ENCODE measurements around the gene TPCN2.

DNA sequence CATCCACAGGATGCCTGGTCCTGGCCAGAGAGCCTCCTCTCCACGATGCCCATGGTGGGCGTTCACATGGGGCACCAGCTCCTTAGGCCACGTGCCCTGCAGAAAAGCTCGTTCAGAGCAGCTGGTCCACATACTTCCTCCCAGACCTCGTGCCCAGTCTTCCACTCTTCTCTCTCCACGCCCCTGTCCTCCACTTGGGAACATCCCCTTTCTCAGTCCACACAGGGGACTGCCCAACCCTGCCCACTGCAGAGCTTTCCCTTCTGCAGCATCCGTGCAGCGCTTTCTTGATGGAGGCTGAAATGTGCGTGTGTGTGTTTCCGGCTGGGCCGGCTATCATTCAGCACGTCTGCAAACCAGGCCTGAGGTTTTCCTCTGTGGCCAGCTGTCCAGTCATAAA is 11.3 kb downstream of the TPCN2 start:
- TF ChIP-seq, protein P1, sequence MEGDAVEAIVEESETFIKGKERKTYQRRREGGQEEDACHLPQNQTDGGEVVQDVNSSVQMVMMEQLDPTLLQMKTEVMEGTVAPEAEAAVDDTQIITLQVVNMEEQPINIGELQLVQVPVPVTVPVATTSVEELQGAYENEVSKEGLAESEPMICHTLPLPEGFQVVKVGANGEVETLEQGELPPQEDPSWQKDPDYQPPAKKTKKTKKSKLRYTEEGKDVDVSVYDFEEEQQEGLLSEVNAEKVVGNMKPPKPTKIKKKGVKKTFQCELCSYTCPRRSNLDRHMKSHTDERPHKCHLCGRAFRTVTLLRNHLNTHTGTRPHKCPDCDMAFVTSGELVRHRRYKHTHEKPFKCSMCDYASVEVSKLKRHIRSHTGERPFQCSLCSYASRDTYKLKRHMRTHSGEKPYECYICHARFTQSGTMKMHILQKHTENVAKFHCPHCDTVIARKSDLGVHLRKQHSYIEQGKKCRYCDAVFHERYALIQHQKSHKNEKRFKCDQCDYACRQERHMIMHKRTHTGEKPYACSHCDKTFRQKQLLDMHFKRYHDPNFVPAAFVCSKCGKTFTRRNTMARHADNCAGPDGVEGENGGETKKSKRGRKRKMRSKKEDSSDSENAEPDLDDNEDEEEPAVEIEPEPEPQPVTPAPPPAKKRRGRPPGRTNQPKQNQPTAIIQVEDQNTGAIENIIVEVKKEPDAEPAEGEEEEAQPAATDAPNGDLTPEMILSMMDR (IDR thresholded peaks at IDR 0.05; ENCODE audit: insufficient read depth, low read depth, low read length), result no peak
- no peak for TF ChIP-seq EZH2 (IDR thresholded peaks at IDR 0.05; ENCODE audit: insufficient read depth, low read length)
